Measurements from ENCODE around the gene CYTH2.

- no peak for TF ChIP-seq CTCF (conservative IDR thresholded peaks at IDR 0.05; ENCODE audit: low read length)
- no peak for TF ChIP-seq EZH2phosphoT487 (IDR thresholded peaks at IDR 0.05; ENCODE audit: borderline replicate concordance, low read depth, low read length)
These were observed 44.9 kb downstream of the CYTH2 start for GRCh38 chr19:48514123-48514458.
